Measurements from ENCODE around the gene ARHGAP29. TPM values are rescaled to one million over a fixed set of nuclear protein-coding genes. Genes with fewer than 3 reads are reported as not detected.
A peak's percentile ranks its signal among the peaks of the same experiment; 100 is the strongest.
"Not testable (repeated sequence)": the region's sequence is repeated elsewhere in the genome, so short reads cannot be mapped to it uniquely, and the experiment has no call there.

Gene ARHGAP29
- total RNA-seq, 8 experiments from 2014 or later: 0.52 to 121 (median 3.3) TPM

- no peak for ATAC-seq (replicated peaks in 6 of 8)
- WGBS, 10 experiments: 52 to 100% (median 84%) methylated on average over 1 to 3 of the region's 3 CpGs; no CpG with 5 or more reads in 3 of the 10 experiments
Observed at GRCh38 chr1:94169126-94169525, 68.3 kb downstream of the ARHGAP29 start.

DNA sequence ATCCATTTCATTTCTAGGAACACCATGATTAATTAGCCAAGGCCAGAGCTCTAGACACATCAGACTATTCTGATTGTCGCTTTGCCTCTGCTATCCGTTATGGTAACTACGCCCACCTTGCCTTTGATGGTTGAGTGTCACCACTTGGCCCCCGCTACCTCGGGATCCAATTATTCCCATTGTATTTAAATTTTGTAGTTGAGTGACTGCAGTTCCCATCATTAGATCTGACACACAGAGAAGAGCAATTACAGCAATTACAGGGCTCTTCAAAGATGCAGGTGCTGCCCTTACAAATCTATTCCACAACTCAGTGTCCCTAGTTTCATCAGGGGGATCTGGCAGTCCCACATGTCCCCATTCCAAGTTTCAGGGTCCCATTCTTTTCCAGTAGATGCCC, 71.5 kb downstream of the ARHGAP29 start:
- Histone ChIP-seq H3K27ac (no peak overlapping the region), H3K4me3 (no peak overlapping the region), H3K4me1 (replicated peaks in 1 of 2) (peaks cover 0 to 2% of the 10 kb centered on the region in 2 donors)
- 82 to 100% (median 93%) methylated on average over 1 to 5 of the region's 5 CpGs; no CpG with 5 or more reads in 3 of the 10 experiments for WGBS, 10 experiments
- ATAC-seq (replicated peaks in 6 of 8): no peak
- in situ Hi-C loops (cut with MboI; ENCODE audit: low pct_unique_long_range_greater_than_20kb in 2 of 9, low sequenced_read_pairs in 9 of 9, unreplicated experiment in 9 of 9): loop anchor here in 1 of 9 experiments (25.0 kb wide), 1 partner anchor 104 kb away; no protein-coding TSS in a partner anchor

More at GRCh38 chr1:94169126-94169525, 68.3 kb downstream of the ARHGAP29 start:
- H3K4me1 ChIP-seq (replicated peaks in 1 of 2): no peaks in the 10 kb centered on the region
- H3K4me3 ChIP-seq: no peak overlapping the region
- no peak overlapping the region for H3K27ac ChIP-seq
- in situ Hi-C loops (cut with MboI; ENCODE audit: low pct_unique_long_range_greater_than_20kb in 2 of 9, low sequenced_read_pairs in 9 of 9, unreplicated experiment in 9 of 9): loop anchor here in 1 of 9 experiments (25.0 kb wide), 1 partner anchor 107 kb away; no protein-coding TSS in a partner anchor

- in situ Hi-C loops (cut with MboI; ENCODE audit: low pct_unique_long_range_greater_than_20kb in 2 of 9, low sequenced_read_pairs in 9 of 9, unreplicated experiment in 9 of 9): loop anchor here in 1 of 9 experiments (25.0 kb wide), 1 partner anchor 103 kb away; no protein-coding TSS in a partner anchor
Observed at GRCh38 chr1:94164885-94165284, 72.5 kb downstream of the ARHGAP29 start.

DNA sequence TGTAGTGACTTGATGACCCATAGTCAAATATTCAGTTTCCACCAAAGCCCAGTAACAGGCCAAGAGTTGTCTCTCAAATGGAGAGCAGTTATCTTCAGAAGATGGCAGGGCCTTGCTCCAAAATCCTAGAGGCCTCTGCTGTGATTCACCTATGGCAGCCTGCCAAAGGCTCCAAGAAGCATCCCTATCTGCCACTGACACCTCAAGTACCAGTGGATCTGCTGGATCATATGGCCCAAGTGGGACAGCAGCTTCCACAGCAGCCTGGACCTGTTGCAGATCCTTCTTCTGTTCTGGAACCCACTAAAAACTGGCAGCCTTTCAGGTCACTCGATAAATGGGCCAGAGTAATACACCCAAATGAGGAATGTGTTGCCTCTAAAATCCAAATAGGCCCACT, 73.3 kb downstream of the ARHGAP29 start:
- not testable (repeated sequence) for H3K4me3 ChIP-seq; ATAC-seq (replicated peaks in 6 of 8); H3K4me1 ChIP-seq (replicated peaks in 1 of 2); H3K27ac ChIP-seq
- 100% methylated on average over 1 of the region's 1 CpG; no CpG with 5 or more reads in 9 of the 10 experiments for WGBS, 10 experiments
- in situ Hi-C loops (cut with MboI; ENCODE audit: low pct_unique_long_range_greater_than_20kb in 2 of 9, low sequenced_read_pairs in 9 of 9, unreplicated experiment in 9 of 9): loop anchor here in 1 of 9 experiments (25.0 kb wide), 1 partner anchor 102 kb away; no protein-coding TSS in a partner anchor

More at GRCh38 chr1:94164885-94165284, 72.5 kb downstream of the ARHGAP29 start:
- ATAC-seq (replicated peaks in 6 of 8); H3K4me1 ChIP-seq (replicated peaks in 1 of 2); H3K27ac ChIP-seq; H3K4me3 ChIP-seq: not testable (repeated sequence)
- WGBS, 10 experiments: 17 to 83% (median 78%) methylated on average over 1 to 2 of the region's 2 CpGs; no CpG with 5 or more reads in 3 of the 10 experiments

DNA sequence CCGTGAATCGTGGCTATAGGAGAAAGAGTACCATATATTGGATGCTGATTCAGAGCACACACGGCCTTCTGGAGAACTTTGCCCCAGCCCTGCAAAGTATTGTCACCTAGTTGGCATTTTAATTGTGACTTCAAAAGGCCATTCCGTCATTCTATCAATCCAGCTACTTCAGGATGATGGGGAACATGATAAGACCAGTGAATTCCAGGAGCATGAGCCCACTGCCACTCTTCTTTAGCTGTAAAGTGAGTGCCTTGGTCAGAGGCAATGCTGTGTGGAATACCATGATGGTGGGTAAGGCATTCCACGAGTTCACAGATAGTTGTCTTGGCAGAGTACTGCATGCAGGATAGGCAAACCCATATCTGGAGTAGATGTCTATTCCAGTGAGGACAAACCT, 74.1 kb downstream of the ARHGAP29 start:
- not testable (repeated sequence) for ATAC-seq (replicated peaks in 6 of 8); H3K27ac ChIP-seq; H3K4me3 ChIP-seq; H3K4me1 ChIP-seq (replicated peaks in 1 of 2)
- 57 to 83% (median 81%) methylated on average over 1 to 5 of the region's 5 CpGs; no CpG with 5 or more reads in 2 of the 10 experiments for WGBS, 10 experiments
- in situ Hi-C loops (cut with MboI; ENCODE audit: low pct_unique_long_range_greater_than_20kb in 2 of 9, low sequenced_read_pairs in 9 of 9, unreplicated experiment in 9 of 9): loop anchor here in 1 of 9 experiments (25.0 kb wide), 1 partner anchor 101 kb away; no protein-coding TSS in a partner anchor

- 0 to 100% (median 38%) methylated on average over 1 to 4 of the region's 4 CpGs for WGBS, 10 experiments
- Histone ChIP-seq H3K4me1 (replicated peaks in 1 of 2) (peaks cover 0 to 3% of the 10 kb centered on the region in 2 donors), H3K27ac (no peak overlapping the region), H3K4me3 (no peak overlapping the region)
- in situ Hi-C loops (cut with MboI; ENCODE audit: low pct_unique_long_range_greater_than_20kb in 2 of 9, low sequenced_read_pairs in 9 of 9, unreplicated experiment in 9 of 9): loop anchor here in 1 of 9 experiments (25.0 kb wide), 1 partner anchor 99 kb away; no protein-coding TSS in a partner anchor
- ATAC-seq (replicated peaks in 6 of 8): peak; percentile 67 to 98 (median 88)
Observed at GRCh38 chr1:94160811-94161210, 76.6 kb downstream of the ARHGAP29 start.

GRCh38 chr1:94156096-94156625, 81.2 kb downstream of the ARHGAP29 start:
- peaks cover 0 to 3% of the 10 kb centered on the region in 2 donors for H3K4me1 ChIP-seq (replicated peaks in 1 of 2)
- H3K4me3 ChIP-seq: no peak overlapping the region
- in situ Hi-C loops (cut with MboI; ENCODE audit: low pct_unique_long_range_greater_than_20kb in 2 of 9, low sequenced_read_pairs in 9 of 9, unreplicated experiment in 9 of 9): loop anchor here in 1 of 9 experiments (25.0 kb wide), 1 partner anchor 94 kb away; no protein-coding TSS in a partner anchor
- WGBS, 10 experiments: 14 to 100% (median 79%) methylated on average over 1 of the region's 1 CpG; no CpG with 5 or more reads in 1 of the 10 experiments
- no peak for ATAC-seq (replicated peaks in 6 of 8)
- H3K27ac ChIP-seq: no peak overlapping the region

DNA sequence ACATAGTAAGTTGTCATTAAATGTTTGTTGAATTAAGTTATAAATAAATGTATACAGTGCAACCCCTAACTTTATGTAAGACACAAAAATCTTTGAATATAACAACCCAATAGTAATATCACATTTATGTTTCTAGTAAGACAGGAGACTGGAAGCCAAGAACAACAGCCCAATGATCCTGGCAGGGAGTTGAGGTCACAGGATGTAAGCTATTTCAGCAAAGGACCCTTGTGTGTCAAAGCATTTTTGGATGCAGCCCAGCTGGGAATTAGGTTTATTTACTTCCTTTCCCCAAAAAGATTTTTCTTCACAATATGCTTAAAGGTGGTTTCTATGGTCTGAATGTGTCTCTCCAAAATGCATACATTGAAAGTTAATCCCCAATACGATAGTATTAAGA, 82.4 kb downstream of the ARHGAP29 start:
- Histone ChIP-seq H3K4me3 (no peak overlapping the region), H3K27ac (no peak overlapping the region), H3K4me1 (replicated peaks in 1 of 2) (no peaks in the 10 kb centered on the region)
- no peak for ATAC-seq (replicated peaks in 6 of 8)
- 50 to 100% (median 83%) methylated on average over 1 of the region's 1 CpG; no CpG with 5 or more reads in 6 of the 10 experiments for WGBS, 10 experiments
- in situ Hi-C loops (cut with MboI; ENCODE audit: low pct_unique_long_range_greater_than_20kb in 2 of 9, low sequenced_read_pairs in 9 of 9, unreplicated experiment in 9 of 9): loop anchor here in 1 of 9 experiments (25.0 kb wide), 1 partner anchor 93 kb away; no protein-coding TSS in a partner anchor

- no peak overlapping the region for H3K27ac ChIP-seq
- no peaks in the 10 kb centered on the region for H3K4me1 ChIP-seq (replicated peaks in 1 of 2)
- ATAC-seq (replicated peaks in 6 of 8): no peak
- in situ Hi-C loops (cut with MboI; ENCODE audit: low pct_unique_long_range_greater_than_20kb in 2 of 9, low sequenced_read_pairs in 9 of 9, unreplicated experiment in 9 of 9): loop anchor here in 1 of 9 experiments (25.0 kb wide), 1 partner anchor 91 kb away; no protein-coding TSS in a partner anchor
- H3K4me3 ChIP-seq: no peak overlapping the region
- WGBS, 10 experiments: 20 to 86% (median 70%) methylated on average over 1 of the region's 1 CpG; no CpG with 5 or more reads in 3 of the 10 experiments
Observed at GRCh38 chr1:94153133-94153532, 84.3 kb downstream of the ARHGAP29 start.

DNA sequence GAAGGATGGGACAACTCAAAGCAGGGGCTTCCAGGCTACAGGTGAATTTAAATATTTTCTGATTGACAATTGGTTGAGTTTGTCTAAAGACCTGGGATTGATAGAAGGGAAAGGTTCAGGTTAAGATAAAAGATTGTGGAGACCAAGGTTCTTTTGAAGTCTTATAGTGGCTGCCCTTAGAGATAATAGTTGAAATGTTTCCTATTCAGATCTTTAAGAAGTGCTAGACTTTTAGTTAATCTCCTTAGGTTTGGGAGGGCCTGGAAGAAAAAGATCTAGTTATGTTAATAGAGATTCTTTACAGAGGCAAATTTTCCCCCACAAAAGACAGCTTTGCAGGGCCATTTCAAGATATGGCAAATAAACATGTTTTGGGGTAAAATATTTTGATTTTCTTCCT, 88.2 kb downstream of the ARHGAP29 start:
- in situ Hi-C loops (cut with MboI; ENCODE audit: low pct_unique_long_range_greater_than_20kb in 2 of 9, low sequenced_read_pairs in 9 of 9, unreplicated experiment in 9 of 9); ATAC-seq (replicated peaks in 6 of 8); H3K27ac ChIP-seq; H3K4me1 ChIP-seq (replicated peaks in 1 of 2); H3K4me3 ChIP-seq: not testable (repeated sequence)

- Histone ChIP-seq H3K4me1 (replicated peaks in 1 of 2) (no peaks in the 10 kb centered on the region), H3K27ac (no peak overlapping the region), H3K4me3 (no peak overlapping the region)
- in situ Hi-C loops (cut with MboI; ENCODE audit: low pct_unique_long_range_greater_than_20kb in 2 of 9, low sequenced_read_pairs in 9 of 9, unreplicated experiment in 9 of 9): no loop called here
- no peak for ATAC-seq (replicated peaks in 6 of 8)
- WGBS, 10 experiments: 71 to 100% (median 90%) methylated on average over 2 to 5 of the region's 5 CpGs
Observed at GRCh38 chr1:94146273-94146672, 91.1 kb downstream of the ARHGAP29 start.

GRCh38 chr1:94144836-94145235, 92.5 kb downstream of the ARHGAP29 start:
- peak in 1 of 8 experiments; percentile 20 for ATAC-seq (replicated peaks in 6 of 8)
- H3K4me1 ChIP-seq (replicated peaks in 1 of 2): no peaks in the 10 kb centered on the region
- in situ Hi-C loops (cut with MboI; ENCODE audit: low pct_unique_long_range_greater_than_20kb in 2 of 9, low sequenced_read_pairs in 9 of 9, unreplicated experiment in 9 of 9): no loop called here
- 22 to 100% (median 84%) methylated on average over 1 of the region's 1 CpG; no CpG with 5 or more reads in 4 of the 10 experiments for WGBS, 10 experiments
- H3K27ac ChIP-seq: no peak overlapping the region
- no peak overlapping the region for H3K4me3 ChIP-seq

DNA sequence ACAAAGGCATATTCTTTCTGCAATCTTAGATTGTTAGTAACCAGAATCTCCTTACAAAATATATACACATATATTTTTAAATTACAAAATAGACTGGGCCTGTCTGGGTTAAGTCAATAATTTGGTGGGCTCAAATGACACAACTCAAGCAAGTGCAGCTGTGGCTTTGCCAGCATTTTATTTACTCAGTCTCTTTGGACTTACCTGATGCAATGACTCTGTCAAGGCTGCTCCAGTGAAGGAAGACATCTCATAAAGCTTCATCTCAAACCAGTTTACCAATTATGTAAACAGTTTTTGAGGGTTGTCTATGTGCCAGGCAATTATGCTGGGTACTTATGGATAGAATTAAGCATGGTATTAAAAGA, 93.6 kb downstream of the ARHGAP29 start:
- Histone ChIP-seq H3K4me1 (replicated peaks in 1 of 2) (no peaks in the 10 kb centered on the region), H3K27ac (no peak overlapping the region), H3K4me3 (no peak overlapping the region)
- in situ Hi-C loops (cut with MboI; ENCODE audit: low pct_unique_long_range_greater_than_20kb in 2 of 9, low sequenced_read_pairs in 9 of 9, unreplicated experiment in 9 of 9): no loop called here
- no peak for ATAC-seq (replicated peaks in 6 of 8)
